Measurements from ENCODE around the gene MRPS10.

Gene MRPS10

GRCh38 chr6:42251500-42251899 lies 33.8 kb upstream of the MRPS10 start:
- peaks cover 5% of the 10 kb centered on the region for H3K36me3 Mint-ChIP-seq
- H3K4me3 Mint-ChIP-seq: no peak overlapping the region
- no peak overlapping the region for H3K27ac Mint-ChIP-seq
- peaks cover 1% of the 10 kb centered on the region for H3K4me1 Mint-ChIP-seq (ENCODE audit: low read depth)
- no peaks in the 10 kb centered on the region for H3K9me3 Mint-ChIP-seq (ENCODE audit: low read depth)
- H3K27me3 Mint-ChIP-seq: no peaks in the 10 kb centered on the region

DNA sequence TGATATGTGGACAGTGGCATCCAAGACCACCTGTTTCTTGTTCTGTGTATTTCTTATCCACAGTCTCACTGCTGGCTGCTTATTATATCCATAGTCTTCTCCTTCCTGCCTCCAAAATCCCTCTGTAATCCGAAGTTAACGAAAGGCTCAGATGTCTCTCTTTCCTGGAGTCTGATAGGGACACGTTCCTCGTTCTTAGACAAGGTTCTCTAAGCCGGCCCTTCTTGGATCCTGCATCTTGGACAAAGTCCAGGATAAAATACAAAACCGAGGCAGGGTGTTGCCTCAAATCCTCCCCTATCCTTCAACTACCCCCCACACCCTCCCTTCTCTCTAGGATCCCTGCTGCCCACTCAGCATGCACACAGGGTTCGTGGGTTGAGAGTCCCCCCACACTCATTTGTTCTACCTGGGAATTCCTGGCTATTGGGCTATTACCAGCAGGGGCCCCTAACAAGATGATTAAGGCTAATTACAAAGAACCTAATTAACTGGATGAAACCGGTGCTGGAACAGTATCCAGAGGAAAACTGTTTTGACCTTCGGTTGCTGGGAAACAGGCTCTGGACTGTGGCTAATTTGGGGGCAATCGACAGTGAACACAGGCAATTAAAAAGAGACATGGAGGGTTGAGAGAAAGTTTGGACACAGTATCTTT lies 32.7 kb upstream of the MRPS10 start:
- Mint-ChIP-seq H3K36me3 (peaks cover 5% of the 10 kb centered on the region), H3K27me3 (no peaks in the 10 kb centered on the region), H3K4me3 (no peak overlapping the region), H3K4me1 (ENCODE audit: low read depth) (peaks cover 1% of the 10 kb centered on the region), H3K27ac (no peak overlapping the region), H3K9me3 (ENCODE audit: low read depth) (no peaks in the 10 kb centered on the region)

DNA sequence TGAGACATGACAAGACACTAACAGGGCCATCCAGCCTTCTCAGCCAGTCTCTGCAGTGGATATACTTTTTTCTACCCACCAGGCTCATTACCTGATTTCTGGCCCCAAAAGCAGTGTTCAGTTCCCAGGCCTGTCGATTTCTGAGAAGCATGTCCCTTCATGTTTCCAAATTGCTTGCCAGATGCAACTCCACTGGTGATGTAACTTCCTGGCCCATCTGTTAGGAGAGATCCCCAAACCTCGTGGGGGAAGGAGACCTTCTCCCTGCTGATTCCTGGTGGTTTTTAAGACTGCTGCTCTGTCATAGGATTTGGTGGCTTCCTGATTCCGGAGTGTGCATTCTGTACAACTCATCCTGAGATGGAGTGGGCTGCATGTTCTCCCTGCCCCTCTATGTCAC lies 31.6 kb upstream of the MRPS10 start:
- Mint-ChIP-seq H3K4me3 (no peak overlapping the region), H3K4me1 (ENCODE audit: low read depth) (peaks cover 1% of the 10 kb centered on the region), H3K27me3 (no peaks in the 10 kb centered on the region), H3K9me3 (ENCODE audit: low read depth) (no peaks in the 10 kb centered on the region), H3K36me3 (peaks cover 7% of the 10 kb centered on the region), H3K27ac (no peak overlapping the region)

- no peaks in the 10 kb centered on the region for H3K9me3 Mint-ChIP-seq (ENCODE audit: low read depth)
- H3K36me3 Mint-ChIP-seq: peaks cover 5% of the 10 kb centered on the region
- H3K4me1 Mint-ChIP-seq (ENCODE audit: low read depth): no peaks in the 10 kb centered on the region
- H3K4me3 Mint-ChIP-seq: no peak overlapping the region
- H3K27ac Mint-ChIP-seq: no peak overlapping the region
- H3K27me3 Mint-ChIP-seq: no peaks in the 10 kb centered on the region
These were observed 25.4 kb upstream of the MRPS10 start for GRCh38 chr6:42243046-42243445.

DNA sequence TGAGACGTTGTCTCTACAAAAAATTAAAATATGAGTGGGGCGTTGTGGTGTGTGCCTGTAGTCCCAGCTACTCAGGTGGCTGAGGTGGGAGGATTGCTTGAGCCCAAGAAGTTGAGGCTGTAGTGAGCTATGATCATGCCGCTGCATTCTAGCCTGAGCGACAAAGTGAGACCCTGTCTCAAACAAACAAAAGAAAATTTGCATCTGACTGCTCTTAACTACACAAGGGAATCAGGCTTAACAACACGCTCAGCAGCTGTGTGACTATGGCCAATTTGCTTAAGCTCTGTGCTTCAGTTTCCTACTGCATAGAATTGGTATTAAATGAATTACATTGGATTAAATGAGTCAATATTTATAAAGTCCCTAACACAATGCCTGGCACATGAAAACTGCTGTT lies 24.3 kb upstream of the MRPS10 start:
- Mint-ChIP-seq H3K4me3 (no peak overlapping the region), H3K27ac (no peak overlapping the region), H3K36me3 (peaks cover 5% of the 10 kb centered on the region), H3K9me3 (ENCODE audit: low read depth) (no peaks in the 10 kb centered on the region), H3K4me1 (ENCODE audit: low read depth) (no peaks in the 10 kb centered on the region), H3K27me3 (no peaks in the 10 kb centered on the region)

- no peaks in the 10 kb centered on the region for H3K27me3 Mint-ChIP-seq
- H3K9me3 Mint-ChIP-seq (ENCODE audit: low read depth): no peaks in the 10 kb centered on the region
- H3K4me1 Mint-ChIP-seq (ENCODE audit: low read depth): no peaks in the 10 kb centered on the region
- H3K27ac Mint-ChIP-seq: no peak overlapping the region
- H3K4me3 Mint-ChIP-seq: no peak overlapping the region
- peaks cover 10% of the 10 kb centered on the region for H3K36me3 Mint-ChIP-seq
These were observed 22.2 kb upstream of the MRPS10 start for GRCh38 chr6:42239736-42240375.

DNA sequence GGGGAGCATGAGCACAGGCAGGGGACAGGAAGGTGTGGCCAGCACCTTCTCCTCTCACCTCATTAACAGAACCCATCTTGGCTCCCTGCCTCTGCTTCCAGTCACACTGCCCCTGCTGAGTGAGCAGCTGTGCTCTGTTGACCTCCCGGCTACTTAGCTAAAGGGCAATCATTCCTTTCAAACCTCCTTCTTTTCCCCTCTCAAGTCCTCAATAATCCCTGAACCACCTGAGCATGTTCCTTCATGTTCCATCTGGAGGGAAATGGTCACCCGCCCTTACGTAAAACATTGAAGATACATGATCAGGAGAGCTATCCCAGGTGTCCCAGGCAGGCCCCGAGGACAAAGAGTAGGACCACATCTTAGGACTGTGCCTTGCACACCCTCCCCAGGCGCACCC lies 21.7 kb upstream of the MRPS10 start:
- H3K27ac Mint-ChIP-seq: no peak overlapping the region
- H3K4me1 Mint-ChIP-seq (ENCODE audit: low read depth): no peaks in the 10 kb centered on the region
- H3K4me3 Mint-ChIP-seq: no peak overlapping the region
- no peaks in the 10 kb centered on the region for H3K9me3 Mint-ChIP-seq (ENCODE audit: low read depth)
- no peaks in the 10 kb centered on the region for H3K27me3 Mint-ChIP-seq
- peaks cover 10% of the 10 kb centered on the region for H3K36me3 Mint-ChIP-seq

DNA sequence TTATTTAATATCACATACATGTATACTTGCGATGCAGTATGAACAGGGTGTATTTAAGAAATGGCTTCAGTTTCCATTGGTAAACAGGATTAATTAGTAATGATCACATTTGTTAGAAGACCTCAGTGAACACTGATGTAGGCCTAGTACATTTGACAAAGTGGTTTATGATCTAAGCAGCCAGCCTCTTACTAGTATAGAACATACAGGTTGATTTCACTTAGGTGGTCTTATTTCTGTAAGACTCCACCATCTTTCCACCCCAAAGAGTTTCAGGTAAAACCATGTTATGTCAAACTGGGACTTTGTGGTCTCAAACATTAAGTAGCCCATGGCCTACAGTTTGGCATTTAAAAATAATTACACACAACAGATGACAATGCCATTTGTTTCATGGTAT lies 20.2 kb upstream of the MRPS10 start:
- H3K9me3 Mint-ChIP-seq (ENCODE audit: low read depth): no peaks in the 10 kb centered on the region
- H3K4me1 Mint-ChIP-seq (ENCODE audit: low read depth): no peaks in the 10 kb centered on the region
- H3K27me3 Mint-ChIP-seq: no peaks in the 10 kb centered on the region
- H3K36me3 Mint-ChIP-seq: peaks cover 10% of the 10 kb centered on the region
- H3K27ac Mint-ChIP-seq: no peak overlapping the region
- H3K4me3 Mint-ChIP-seq: no peak overlapping the region

GRCh38 chr6:42236682-42237473 lies 19.2 kb upstream of the MRPS10 start:
- Mint-ChIP-seq H3K9me3 (ENCODE audit: low read depth) (no peaks in the 10 kb centered on the region), H3K4me1 (ENCODE audit: low read depth) (no peaks in the 10 kb centered on the region), H3K4me3 (no peak overlapping the region), H3K27me3 (no peaks in the 10 kb centered on the region), H3K36me3 (peaks cover 10% of the 10 kb centered on the region), H3K27ac (peak overlapping the region; percentile 61)

DNA sequence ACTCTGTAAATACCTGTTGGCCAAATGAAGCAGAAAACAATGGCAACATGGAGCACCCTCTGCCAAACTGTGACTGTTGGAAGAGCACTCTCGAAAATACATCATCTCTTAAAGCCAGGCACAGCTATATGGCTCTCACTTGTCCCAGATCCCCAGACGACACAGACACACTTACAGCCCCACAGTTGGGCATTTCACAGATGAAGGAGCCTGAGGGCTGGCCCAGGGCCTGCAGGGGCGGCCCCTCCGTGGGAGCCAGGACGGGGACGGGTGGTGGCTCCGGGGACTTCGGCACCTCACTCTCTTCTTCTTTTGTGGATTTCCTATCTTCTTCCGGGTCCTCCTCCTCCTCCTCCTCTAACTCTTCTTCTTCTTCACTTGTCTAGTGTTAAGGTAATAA lies 18.4 kb upstream of the MRPS10 start:
- Mint-ChIP-seq H3K4me1 (ENCODE audit: low read depth) (no peaks in the 10 kb centered on the region), H3K27me3 (no peaks in the 10 kb centered on the region), H3K9me3 (ENCODE audit: low read depth) (no peaks in the 10 kb centered on the region), H3K27ac (no peak overlapping the region), H3K4me3 (no peak overlapping the region), H3K36me3 (peaks cover 10% of the 10 kb centered on the region)

GRCh38 chr6:42232035-42232434 lies 14.4 kb upstream of the MRPS10 start:
- no peak overlapping the region for H3K4me3 Mint-ChIP-seq
- H3K27ac Mint-ChIP-seq: peak overlapping the region; percentile 58
- peaks cover 7% of the 10 kb centered on the region for H3K36me3 Mint-ChIP-seq
- H3K27me3 Mint-ChIP-seq: no peaks in the 10 kb centered on the region
- no peaks in the 10 kb centered on the region for H3K4me1 Mint-ChIP-seq (ENCODE audit: low read depth)
- H3K9me3 Mint-ChIP-seq (ENCODE audit: low read depth): no peaks in the 10 kb centered on the region

- Mint-ChIP-seq H3K27me3 (no peaks in the 10 kb centered on the region), H3K36me3 (peaks cover 4% of the 10 kb centered on the region), H3K4me3 (no peak overlapping the region), H3K27ac (no peak overlapping the region), H3K9me3 (ENCODE audit: low read depth) (no peaks in the 10 kb centered on the region), H3K4me1 (ENCODE audit: low read depth) (peaks cover 3% of the 10 kb centered on the region)
These were observed 13.0 kb upstream of the MRPS10 start for GRCh38 chr6:42230345-42231321.

- H3K27ac Mint-ChIP-seq: peak overlapping the region; percentile 61
- no peaks in the 10 kb centered on the region for H3K9me3 Mint-ChIP-seq (ENCODE audit: low read depth)
- no peaks in the 10 kb centered on the region for H3K36me3 Mint-ChIP-seq
- peaks cover 10% of the 10 kb centered on the region for H3K4me1 Mint-ChIP-seq (ENCODE audit: low read depth)
- no peaks in the 10 kb centered on the region for H3K27me3 Mint-ChIP-seq
- no peak overlapping the region for H3K4me3 Mint-ChIP-seq
These were observed 12.0 kb upstream of the MRPS10 start for GRCh38 chr6:42229506-42230119.

- H3K9me3 Mint-ChIP-seq (ENCODE audit: low read depth): no peaks in the 10 kb centered on the region
- no peaks in the 10 kb centered on the region for H3K27me3 Mint-ChIP-seq
- no peaks in the 10 kb centered on the region for H3K36me3 Mint-ChIP-seq
- no peak overlapping the region for H3K27ac Mint-ChIP-seq
- peaks cover 16% of the 10 kb centered on the region for H3K4me1 Mint-ChIP-seq (ENCODE audit: low read depth)
- no peak overlapping the region for H3K4me3 Mint-ChIP-seq
These were observed 10.6 kb upstream of the MRPS10 start for GRCh38 chr6:42228305-42228704.
